OCI-LY1 (cell line): ENCODE measurements around the gene PLXNA2.

Experiments
- H2AFZ ChIP-seq: fragments of 200-600 bp; sonication (generic), shearing (Covaris generic); 2 replicates; pipeline ENCODE4 v1.6.0; 2014; ENCODE audit warnings: antibody characterized with exemption, mild to moderate bottlenecking, low read length
- H3F3A ChIP-seq: fragments of 200-600 bp; sonication (generic), shearing (Covaris generic); 2 replicates; pipeline ENCODE4 v1.6.0; 2014; ENCODE audit warnings: mild to moderate bottlenecking, antibody characterized with exemption, low read length, moderate library complexity; ENCODE audit not compliant: insufficient read depth
- H3K27ac ChIP-seq: fragments of 200-600 bp; sonication (generic); 2 replicates; pipeline ENCODE4 v1.5.1; 2014; ENCODE audit warnings: low read length, mixed run types, mild to moderate bottlenecking, low read depth; ENCODE audit not compliant: poor library complexity, severe bottlenecking
- H3K27me3 ChIP-seq: fragments of 200-600 bp; sonication (generic); 2 replicates; pipeline ENCODE4 v1.6.0; 2014; ENCODE audit warnings: antibody characterized with exemption, mild to moderate bottlenecking, low read length, moderate library complexity; ENCODE audit not compliant: insufficient read depth
- H3K36me3 ChIP-seq: fragments of 200-600 bp; sonication (generic); 2 replicates; pipeline ENCODE4 v1.6.1; 2014; ENCODE audit warnings: mild to moderate bottlenecking, antibody characterized with exemption, low read length, moderate library complexity, mixed read lengths; ENCODE audit not compliant: insufficient read depth
- H3K4me1 ChIP-seq: fragments of 200-600 bp; sonication (generic); 2 replicates; pipeline ENCODE4 v1.5.1; 2014; ENCODE audit warnings: mild to moderate bottlenecking, low read length, moderate library complexity; ENCODE audit not compliant: insufficient read depth, severe bottlenecking
- H3K4me2 ChIP-seq: fragments of 200-600 bp; sonication (generic), shearing (Covaris generic); 2 replicates; pipeline ENCODE4 v1.6.1; 2014; ENCODE audit warnings: low read length
- H3K4me3 ChIP-seq: fragments of 200-600 bp; sonication (generic); 2 replicates; pipeline ENCODE4 v1.5.1; 2014; ENCODE audit warnings: low read length, low read depth, mild to moderate bottlenecking, mixed read lengths; ENCODE audit not compliant: poor library complexity, severe bottlenecking
- H3K79me2 ChIP-seq: fragments of 200-600 bp; shearing (Covaris generic); 2 replicates; pipeline ENCODE4 v1.6.1; 2016; ENCODE audit warnings: mixed run types, low read length, mixed read lengths; ENCODE audit not compliant: insufficient read depth
- H3K9ac ChIP-seq: fragments of 200-600 bp; sonication (generic), shearing (Covaris generic); 2 replicates; pipeline ENCODE4 v1.6.1; 2014; ENCODE audit warnings: mild to moderate bottlenecking, low read length, mixed read lengths
- H3K9me2 ChIP-seq: fragments of 200-600 bp; sonication (generic), shearing (Covaris generic); 2 replicates; pipeline ENCODE4 v1.6.1; 2014; ENCODE audit warnings: low read depth, mild to moderate bottlenecking, low read length, mixed read lengths
- H3K9me3 ChIP-seq: fragments of 200-600 bp; shearing (Covaris generic); 2 replicates; pipeline ENCODE4 v1.6.1; 2014; ENCODE audit warnings: low read length, mixed read lengths
- H4K20me1 ChIP-seq: fragments of 200-600 bp; sonication (generic), shearing (Covaris generic); 2 replicates; pipeline ENCODE4 v1.6.0; 2016; ENCODE audit warnings: mild to moderate bottlenecking, low read length; ENCODE audit not compliant: insufficient read depth
- CTCF ChIP-seq: fragments of 200-600 bp; sonication (generic), shearing (Covaris generic); IDR thresholded peaks from 2 replicates; pipeline ENCODE4 v1.5.1; 2017; ENCODE audit warnings: mild to moderate bottlenecking, antibody characterized with exemption, low read length, moderate library complexity, mixed read lengths
- EZH2 ChIP-seq: fragments of 200-600 bp; sonication (generic), shearing (Covaris generic); IDR thresholded peaks from 2 replicates; pipeline ENCODE4 v1.8.0; 2017; ENCODE audit warnings: borderline replicate concordance, mixed run types, mild to moderate bottlenecking, antibody characterized with exemption, low read length, moderate library complexity, mixed read lengths

The PLXNA2 gene

GRCh38 chr1:208129060-208129459, 115.1 kb downstream of the PLXNA2 start:
- TF ChIP-seq EZH2 (no peak), CTCF (no peak)
- no peaks in the 10 kb centered on the region for H3K9me3 ChIP-seq
- no peak overlapping the region for H3K4me3 ChIP-seq
- no peaks in the 10 kb centered on the region; the same call in 1 of the 2 replicates for H3K27me3 ChIP-seq
- H3F3A ChIP-seq: no peaks in the 10 kb centered on the region
- no peak overlapping the region for H3K9ac ChIP-seq
- H3K4me1 ChIP-seq: no peaks in the 10 kb centered on the region
- no peaks in the 10 kb centered on the region for H3K36me3 ChIP-seq
- no peak overlapping the region for H3K27ac ChIP-seq
- no peaks in the 10 kb centered on the region for H3K9me2 ChIP-seq
- no peak overlapping the region for H2AFZ ChIP-seq
- H3K4me2 ChIP-seq: no peak overlapping the region
- no peaks in the 10 kb centered on the region for H3K79me2 ChIP-seq
- H4K20me1 ChIP-seq: no peaks in the 10 kb centered on the region

- Histone ChIP-seq H3K79me2 (no peaks in the 10 kb centered on the region), H3K4me2 (no peak overlapping the region), H4K20me1 (no peaks in the 10 kb centered on the region), H3K4me1 (no peaks in the 10 kb centered on the region), H3K9ac (no peak overlapping the region), H3K36me3 (no peaks in the 10 kb centered on the region), H3F3A (no peaks in the 10 kb centered on the region), H3K9me2 (no peaks in the 10 kb centered on the region), H3K27me3 (no peaks in the 10 kb centered on the region; the same call in 1 of the 2 replicates), H2AFZ (no peak overlapping the region), H3K4me3 (no peak overlapping the region), H3K9me3 (no peaks in the 10 kb centered on the region), H3K27ac (no peak overlapping the region)
- no peak for TF ChIP-seq CTCF
- no peak for TF ChIP-seq EZH2
These were observed 116.2 kb downstream of the PLXNA2 start for GRCh38 chr1:208127792-208128529.

- Histone ChIP-seq H3K9ac (no peak overlapping the region), H3K4me1 (no peaks in the 10 kb centered on the region), H2AFZ (no peak overlapping the region), H4K20me1 (no peaks in the 10 kb centered on the region), H3K27me3 (no peaks in the 10 kb centered on the region), H3K4me2 (no peak overlapping the region), H3F3A (no peaks in the 10 kb centered on the region), H3K9me2 (no peaks in the 10 kb centered on the region), H3K27ac (no peak overlapping the region), H3K4me3 (no peak overlapping the region), H3K9me3 (no peaks in the 10 kb centered on the region), H3K36me3 (no peaks in the 10 kb centered on the region), H3K79me2 (no peaks in the 10 kb centered on the region)
- no peak for TF ChIP-seq EZH2
These were observed 116.9 kb downstream of the PLXNA2 start for GRCh38 chr1:208127284-208127683.

- Histone ChIP-seq H3K4me2 (no peak overlapping the region), H3K27ac (no peak overlapping the region), H3K4me3 (no peak overlapping the region), H3K36me3 (no peaks in the 10 kb centered on the region), H3K4me1 (no peaks in the 10 kb centered on the region), H2AFZ (no peak overlapping the region), H3K79me2 (no peaks in the 10 kb centered on the region), H3K9ac (no peak overlapping the region), H3K27me3 (no peaks in the 10 kb centered on the region), H3F3A (no peaks in the 10 kb centered on the region), H3K9me2 (no peaks in the 10 kb centered on the region), H4K20me1 (no peaks in the 10 kb centered on the region), H3K9me3 (no peaks in the 10 kb centered on the region)
- no peak for TF ChIP-seq EZH2
- TF ChIP-seq CTCF: no peak
These were observed 118.1 kb downstream of the PLXNA2 start for GRCh38 chr1:208126108-208126507.
